NCI-H128 (cell line): ENCODE data around the gene RNF111.
"Not testable (repeated sequence)": the region's sequence is repeated elsewhere in the genome, so short reads cannot be mapped to it uniquely, and the experiment has no call there.

Experiments used
- DNase-seq: peaks from one replicate; lab custom pipeline; 2025; ENCODE audit not compliant: unreplicated experiment; lab: John Stamatoyannopoulos, UW

Gene RNF111

DNA sequence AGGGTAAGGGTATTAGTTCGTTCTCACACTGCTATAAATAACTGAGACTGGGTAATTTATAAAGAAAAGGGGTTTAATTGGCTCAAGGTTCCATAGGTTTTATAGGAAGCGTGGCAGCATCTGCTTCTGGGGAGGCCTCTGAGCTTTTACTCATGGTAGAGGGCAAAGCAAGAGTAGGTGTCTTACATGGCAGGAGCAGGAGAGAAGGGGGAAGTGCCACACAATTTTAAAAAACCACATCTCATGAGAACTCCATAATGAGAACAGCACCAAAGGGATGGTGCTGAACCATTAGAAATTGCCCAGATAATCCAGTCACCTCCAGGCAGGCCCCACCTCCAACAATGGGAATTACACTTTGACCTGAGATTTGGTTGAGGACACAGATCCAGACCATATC is 12.2 kb downstream of the RNF111 start:
- no peak for DNase-seq

DNA sequence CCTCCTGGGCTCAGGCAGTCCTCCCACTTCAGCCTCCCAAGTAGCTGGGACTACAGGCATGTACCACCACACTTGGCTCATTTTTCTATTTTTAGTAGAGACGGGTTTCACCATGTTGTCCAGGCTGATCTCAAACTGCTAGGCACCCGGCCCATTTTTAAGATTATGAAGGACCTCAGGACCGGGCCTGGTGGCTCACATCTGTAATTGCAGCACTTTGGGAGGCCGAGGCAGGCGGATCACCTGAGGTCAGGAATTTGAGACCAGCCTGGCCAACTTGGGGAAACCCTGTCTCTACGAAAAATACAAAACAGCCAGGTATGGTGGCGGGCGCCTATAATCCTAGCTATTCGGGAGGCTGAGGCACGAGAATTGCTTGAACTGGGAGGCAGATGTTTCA is 12.8 kb downstream of the RNF111 start:
- DNase-seq, result not testable (repeated sequence)

DNA sequence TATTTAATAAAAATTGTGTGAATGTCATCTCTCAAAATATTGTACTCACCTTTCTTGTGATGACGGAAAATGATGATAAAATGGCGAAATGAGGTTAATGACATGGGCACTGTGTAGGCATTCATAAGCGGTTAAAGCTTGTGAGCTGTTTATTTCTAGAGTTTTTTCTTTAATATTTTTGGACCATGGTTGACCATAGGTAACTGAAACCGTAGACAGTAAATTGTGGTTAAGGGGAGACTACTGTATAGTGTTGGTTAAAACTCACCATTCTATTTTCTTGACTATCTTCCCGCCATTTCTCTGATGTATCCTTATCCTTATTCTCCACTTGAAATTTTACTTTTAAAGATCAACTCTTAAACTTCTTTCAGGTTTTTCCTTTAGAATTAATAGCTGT is 14.5 kb downstream of the RNF111 start:
- DNase-seq, result no peak

DNA sequence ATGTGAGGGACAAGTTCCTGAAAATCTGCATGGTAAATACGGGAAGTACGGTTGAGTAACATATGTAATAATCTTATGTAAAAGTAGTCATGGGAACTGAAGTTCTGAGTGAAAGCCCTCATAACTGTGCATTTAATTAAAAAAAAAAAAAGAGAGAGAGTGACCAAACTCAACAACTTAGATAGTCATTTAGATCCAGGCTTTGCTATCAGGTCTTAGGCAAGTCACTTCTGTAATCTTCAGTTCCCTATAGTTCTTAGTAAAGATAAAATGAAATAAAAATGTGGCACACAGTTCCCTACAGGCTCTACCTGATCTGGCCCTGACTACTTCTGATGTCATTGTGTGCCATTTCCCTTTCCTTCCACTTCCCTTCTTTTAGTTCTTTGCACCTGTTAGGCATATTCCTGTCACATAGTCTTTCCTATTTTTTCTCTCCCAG is 15.0 kb downstream of the RNF111 start:
- DNase-seq, result no peak

DNA sequence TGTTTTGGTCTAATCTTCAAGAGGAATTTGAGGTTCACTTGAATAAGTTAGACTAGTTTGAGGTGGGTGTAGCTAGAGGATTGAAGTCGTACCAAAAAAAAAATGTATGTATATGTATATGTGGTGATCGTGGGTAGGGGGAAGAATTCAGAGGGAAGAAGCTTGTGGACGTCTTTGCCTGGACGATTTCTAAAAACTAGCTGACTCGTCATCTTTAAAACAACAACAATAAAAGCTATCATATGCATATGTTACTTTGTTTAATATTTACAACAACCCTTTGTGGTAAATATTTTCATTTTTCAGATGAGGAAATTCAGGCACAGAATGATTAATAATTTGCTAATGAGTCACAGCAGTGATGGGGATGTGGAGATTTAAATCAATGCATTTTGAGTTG is 18.1 kb downstream of the RNF111 start:
- no peak for DNase-seq

DNA sequence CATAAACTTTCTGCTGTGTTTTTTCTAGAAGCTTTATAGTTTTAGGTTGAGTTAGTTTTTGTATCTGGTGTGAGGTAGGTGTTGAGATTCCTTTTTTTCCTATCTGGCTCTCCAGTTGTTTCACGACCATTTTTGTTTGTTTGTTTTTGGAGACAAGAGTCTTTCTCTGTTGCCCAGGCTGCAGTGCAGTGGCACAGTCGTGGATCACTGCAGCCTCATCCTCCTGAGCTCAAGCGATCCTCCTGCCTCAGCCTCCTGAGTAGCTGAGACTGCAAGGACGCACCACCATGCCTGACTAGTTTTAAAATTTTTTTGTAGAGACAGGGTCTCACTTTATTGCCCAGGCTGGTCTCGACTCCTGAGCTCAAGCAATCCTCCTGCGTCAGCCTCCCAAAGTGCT is 20.6 kb downstream of the RNF111 start:
- no peak for DNase-seq

DNA sequence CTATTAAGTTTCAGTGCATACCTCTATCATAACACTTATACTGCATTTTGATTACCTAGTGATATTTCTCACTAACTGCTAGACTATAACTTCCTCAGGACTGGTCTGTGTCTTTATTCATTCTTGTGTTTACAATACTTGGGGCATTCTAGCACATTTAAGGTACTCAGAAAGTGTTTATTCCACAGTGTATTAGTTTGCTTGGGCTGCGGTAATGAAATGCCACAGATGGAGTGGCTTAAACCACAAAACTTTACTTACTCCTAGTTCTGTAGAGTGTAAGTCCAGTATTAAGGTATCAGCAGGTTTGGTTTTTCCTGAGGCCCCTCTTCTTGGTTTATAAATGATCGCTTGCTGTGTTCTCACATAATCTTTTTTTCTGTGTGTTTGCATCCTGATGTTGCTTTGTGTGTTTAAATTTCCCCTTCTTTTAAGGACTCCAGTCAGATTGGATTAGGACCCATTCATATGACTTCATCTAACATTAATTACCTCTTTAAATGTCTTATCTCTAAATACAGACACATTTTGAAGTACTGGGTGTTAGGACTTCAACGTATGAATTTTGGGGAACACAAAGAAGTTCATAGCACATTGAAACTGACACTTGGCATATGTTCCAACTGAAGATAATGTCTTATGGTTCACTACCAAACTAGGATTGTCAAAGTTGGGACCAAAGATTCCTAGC is 23.9 kb downstream of the RNF111 start:
- DNase-seq, result no peak

DNA sequence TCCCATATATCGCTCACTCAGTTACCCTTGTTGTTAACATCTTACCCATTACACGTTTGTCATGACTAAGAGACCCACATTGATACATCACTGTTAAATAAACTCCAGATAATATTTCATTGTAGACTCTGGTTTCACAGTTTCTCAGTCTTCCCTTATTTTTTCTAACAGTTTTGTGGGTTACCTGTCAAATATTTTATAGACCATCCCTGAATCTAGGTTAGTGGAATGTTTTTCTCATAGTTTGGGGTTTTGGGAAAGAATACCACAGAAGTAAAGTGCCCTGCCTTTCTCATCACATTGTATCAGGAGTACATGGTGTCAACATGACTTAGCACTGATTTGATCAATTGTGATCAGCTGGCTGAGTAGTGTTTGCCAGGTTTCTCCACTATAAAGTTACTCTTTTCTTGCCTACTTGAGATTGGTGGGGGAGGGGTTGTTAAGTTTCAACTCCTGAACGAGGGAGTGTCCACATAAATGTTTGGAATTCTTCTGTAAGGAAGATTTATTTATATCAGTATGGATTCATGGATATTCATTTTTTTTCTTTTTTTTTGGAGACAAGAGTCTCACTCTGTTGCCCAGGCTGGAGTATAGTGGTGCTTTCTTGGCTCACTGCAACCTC is 25.9 kb downstream of the RNF111 start:
- DNase-seq, result no peak

DNA sequence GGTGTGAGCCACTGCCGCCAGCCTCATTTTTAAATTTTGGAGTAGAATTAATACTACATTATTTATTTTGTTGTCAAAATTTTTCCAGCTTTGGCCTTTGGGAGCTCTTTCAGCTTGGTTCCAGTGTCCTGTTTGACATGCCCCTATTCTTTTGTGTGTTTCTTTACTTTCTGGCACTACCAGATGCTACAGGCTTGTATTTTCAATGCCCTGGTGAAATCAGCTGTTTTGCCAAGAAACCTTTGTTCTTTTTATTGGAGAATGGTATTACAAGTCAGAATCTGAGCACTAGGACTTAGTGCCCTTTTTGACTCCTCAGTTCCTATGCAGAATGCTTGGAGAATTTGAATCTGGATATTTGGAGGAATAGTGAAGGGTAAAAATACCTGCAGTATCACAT is 26.6 kb downstream of the RNF111 start:
- no peak for DNase-seq

DNA sequence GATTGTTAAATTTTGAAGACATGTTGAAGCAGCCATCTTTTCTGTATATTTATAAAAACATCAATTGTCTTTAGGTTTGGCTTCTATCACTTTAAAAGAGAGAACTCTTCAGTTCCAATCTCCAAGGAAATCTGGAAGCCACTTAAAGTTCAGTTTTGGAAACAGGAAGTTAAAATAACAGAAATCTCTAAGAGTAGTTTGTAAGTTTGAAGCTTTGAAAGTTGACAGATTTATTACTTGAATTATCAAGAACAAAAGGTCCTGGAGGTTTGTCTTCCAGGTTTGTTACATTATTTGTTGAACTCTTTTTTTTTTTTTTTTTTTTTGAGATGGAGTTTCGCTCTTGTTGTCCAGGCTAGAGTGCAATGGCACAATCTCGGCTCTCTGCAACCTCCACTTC is 30.0 kb downstream of the RNF111 start:
- DNase-seq, result no peak

DNA sequence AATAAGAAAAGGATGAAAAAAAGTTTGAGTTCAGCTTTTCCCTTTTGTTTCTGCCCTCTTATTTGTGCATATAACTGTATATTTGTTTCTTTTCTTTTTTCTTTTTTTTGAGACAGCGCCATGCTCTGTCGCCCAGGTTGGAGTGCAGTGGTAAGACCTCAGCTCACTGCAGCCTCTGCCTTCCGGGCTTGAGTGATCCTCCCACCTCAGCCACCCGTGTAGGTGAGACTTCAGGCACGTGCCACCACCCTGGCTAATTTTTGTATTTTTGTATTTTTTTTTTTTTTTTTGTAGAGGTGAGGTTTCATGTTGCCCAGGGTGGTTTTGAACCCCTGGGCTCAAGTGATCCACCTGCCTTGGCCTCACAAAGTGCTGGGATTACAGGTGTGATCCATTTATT is 31.4 kb downstream of the RNF111 start:
- no peak for DNase-seq

DNA sequence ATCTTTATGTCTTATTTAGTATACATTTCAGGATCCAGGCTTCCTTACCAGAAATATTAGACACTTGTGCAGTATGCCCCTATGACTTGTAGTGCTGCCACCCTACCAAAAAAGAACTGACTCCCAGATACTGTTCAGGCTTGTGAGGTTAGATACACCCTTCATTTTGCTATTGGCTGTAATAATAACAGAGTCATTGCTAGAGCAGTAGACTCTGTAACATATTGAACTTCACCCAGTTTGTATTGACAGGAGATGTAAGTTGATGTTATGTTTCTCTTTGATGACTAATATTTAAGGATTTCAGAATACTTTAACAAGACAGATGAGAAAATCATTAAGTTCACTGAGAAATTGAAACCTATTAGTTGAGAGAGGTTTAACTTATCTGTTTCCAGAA is 32.9 kb downstream of the RNF111 start:
- no peak for DNase-seq

DNA sequence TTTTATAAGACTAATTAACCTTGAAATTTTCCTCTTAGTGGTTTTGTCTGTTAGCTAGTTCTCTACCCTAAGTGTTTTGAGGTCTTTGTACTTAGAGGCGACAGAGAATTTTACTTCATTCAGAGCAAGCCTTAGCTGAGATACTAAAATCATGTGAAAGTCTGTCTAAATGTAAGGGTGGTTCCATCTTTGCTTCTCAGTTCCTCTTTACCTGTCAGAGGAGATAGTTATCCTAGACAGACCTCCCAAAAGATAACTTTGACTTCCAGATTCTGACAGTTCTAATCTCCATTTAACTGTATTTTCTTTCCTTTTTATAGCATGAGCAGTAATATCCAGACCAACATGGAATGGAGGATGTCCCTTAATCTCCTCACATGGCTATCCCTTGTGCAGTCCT is 34.7 kb downstream of the RNF111 start:
- no peak for DNase-seq

DNA sequence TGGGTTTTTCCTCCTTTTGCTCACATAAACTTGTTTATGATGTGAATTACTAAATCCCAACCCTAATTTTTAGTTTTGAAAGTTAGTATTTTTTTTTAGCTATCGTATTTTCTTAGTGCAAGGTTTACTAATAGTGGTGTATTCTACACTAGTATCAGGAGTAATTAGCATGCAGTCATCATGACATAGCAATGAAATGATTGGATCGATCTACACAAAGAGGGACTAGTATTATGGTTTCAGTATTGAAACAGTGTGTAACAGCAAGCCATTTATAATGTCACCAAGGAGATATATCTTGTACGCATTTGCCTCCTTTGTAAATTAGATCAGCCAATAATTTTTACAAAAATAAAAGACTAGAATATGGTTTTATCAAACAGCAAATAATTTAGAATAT is 38.7 kb downstream of the RNF111 start:
- no peak for DNase-seq

DNA sequence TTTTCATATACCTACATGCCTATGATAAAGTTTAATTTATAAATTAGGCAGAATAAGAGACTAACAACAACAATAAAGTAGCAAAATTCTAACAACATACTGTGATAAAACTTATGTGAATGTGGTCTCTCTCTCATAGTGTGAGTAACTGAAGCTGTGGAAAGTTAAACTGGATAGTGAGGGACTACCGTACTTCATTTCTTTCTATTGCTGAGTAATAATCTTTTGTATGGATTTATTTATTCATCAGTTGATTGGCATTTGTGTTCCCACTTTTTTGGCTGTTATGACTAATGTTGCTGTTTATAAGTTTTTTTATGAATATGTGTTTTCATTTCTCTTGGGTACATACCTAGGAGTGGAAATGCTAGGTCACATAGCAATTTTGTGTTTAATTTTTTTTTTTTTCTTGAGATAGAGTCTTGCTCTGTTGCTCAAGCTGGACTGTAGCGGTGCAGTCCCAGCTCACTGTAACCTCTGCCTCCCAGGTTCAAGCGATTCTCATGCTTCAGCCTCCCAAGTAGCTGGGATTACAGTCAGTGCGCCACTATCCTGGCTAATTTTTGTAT is 41.0 kb downstream of the RNF111 start:
- DNase-seq, result no peak

DNA sequence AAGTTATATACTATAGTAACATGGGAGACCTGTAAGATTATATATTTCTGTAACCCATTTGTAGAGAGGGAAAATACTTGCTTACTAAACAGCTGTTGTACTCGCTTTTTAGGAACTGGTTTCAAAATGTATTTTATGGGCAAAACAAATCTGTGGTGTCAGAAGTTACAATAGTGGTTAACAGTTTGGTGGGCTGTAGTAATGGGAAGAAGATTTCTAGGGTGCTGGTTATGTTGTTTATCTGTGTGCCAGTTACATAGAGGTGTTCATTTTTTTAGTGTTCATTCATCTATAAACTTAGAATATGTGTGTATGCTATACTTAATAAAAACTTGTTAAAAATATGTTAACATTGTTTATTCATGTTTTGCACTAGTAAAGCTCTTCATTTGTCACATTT is 42.1 kb downstream of the RNF111 start:
- DNase-seq, result no peak

DNA sequence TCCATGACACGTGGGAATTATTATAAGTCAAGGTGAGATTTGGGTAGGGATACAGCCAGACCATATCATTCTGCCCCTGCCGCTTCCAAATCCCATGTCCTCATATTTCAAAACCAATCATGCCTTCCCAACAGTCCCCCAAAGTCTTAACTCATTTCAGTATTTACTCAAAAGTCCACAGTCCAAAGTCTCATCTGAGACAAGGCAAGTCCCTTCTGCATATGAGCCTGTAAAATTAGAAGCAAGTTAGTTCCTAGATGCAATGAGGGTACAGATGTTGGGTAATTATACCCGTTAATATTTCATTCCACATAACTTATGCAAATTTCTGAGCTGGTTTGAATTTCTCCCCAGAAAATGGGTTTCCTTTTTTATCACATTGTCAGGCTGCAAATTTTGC is 47.7 kb downstream of the RNF111 start:
- DNase-seq, result no peak

DNA sequence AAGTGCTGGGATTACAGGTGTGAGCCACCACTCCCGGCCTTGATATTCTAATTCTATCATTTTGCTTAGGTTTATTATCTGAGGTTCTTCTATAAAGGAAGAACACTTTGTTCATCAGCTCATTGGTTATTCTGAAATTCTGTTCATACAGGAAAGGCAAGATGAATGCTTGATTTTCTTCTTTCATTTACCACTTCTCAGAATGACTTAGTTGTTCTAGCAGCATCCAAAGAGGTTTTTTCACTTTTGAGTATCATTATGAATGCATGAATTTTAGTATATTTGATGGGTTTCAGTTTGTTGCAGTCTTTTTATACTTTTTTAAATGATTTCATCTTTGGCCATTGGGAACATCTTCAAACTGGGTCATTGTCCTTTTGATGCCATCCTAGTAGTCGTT is 51.8 kb downstream of the RNF111 start:
- DNase-seq, result no peak

DNA sequence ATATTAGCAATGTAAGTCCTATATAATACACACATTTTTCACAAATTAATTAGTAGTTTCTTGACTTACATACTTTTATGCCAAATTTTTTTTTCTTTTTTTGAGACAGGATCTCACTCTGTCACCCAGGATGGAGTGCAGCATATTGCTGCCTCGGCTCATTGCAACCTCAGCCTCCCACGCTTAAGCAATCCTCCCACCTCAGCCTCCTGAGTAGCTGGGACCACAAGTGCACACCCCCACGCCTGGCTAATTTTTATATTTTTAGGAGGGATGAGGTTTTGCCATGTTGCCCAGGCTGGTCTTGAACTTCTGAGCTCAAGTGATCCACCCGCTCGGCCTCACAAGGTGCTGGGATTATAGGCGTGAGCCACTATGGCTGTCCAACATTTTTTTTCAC is 54.6 kb downstream of the RNF111 start:
- no peak for DNase-seq

DNA sequence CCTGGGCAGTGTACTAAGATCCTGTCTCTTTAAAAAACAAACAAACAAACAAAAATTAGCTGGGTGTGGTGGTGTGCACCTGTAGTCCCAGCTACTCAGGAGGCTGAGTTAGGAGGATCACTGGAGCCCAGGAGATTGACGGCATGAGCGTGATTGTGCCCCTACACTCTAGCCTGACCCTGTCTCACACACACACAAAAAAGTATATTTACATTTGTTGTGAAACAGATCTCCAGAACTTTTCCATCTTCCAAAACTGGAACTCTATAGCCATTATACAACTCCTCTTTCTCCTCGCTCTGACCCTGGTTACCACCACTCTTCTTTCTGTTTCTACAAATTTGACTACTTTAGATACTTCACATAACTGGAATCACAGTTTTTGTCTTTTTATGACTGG is 61.4 kb downstream of the RNF111 start:
- no peak for DNase-seq

DNA sequence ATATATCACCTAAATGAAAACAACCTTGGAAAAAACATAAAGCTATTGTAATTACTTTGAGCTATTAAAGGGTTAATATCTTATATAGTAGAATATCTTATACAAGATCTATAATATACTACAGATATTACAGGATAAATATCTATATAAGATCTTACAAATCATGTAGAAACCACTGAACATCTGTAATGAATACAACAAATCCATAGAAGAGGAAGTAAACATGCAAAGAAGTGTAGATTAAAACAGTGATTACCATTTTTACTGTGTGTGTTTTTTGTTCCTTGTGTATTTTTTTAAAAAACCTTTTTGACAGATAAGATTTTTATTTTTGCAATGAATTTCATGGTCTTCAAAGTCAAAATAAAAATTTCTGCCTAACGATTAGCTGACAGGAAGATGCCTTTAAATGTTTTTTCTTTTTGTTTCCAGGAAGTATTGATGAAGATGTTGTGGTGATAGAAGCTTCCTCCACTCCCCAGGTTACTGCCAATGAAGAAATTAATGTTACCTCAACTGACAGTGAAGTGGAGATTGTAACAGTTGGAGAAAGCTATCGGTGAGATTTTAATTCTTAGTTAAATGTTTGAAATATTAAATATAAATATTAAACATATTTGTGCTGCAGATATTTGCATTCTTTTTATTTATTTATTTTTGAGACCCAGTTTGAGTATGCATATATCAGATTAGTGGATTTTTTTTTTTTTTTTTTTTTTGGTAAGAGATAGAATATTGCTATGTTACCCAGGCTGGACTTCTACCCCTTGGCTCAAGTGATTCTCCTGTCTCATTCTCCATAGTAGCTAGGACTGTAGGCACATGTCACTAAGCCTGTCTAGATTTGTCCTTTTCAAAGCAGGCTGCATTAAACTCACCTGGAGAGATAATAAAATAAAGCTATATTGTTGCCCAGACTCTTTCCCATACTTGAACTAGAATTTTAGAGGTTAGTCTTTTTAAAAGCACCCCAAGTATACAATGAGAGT is 64.7 kb downstream of the RNF111 start:
- no peak for DNase-seq
